Thoracic aorta (tissue), 2 donors: ENCODE results near the gene MLLT6. TPM values are rescaled to one million over a fixed set of nuclear protein-coding genes. Genes with fewer than 3 reads are reported as not detected.

Experiments used
- ATAC-seq: fragments of 150-250 bp; one replicate; pipeline ENCODE4 v1.8.0; 2017; ENCODE audit warnings: low read depth; ENCODE audit not compliant: insufficient number of reproducible peaks, low FRiP score
- DNase-seq: peaks from one replicate; pipeline ENCODE4 v3.0.0-alpha.2; 2020; ENCODE audit warnings: low spot score
- H3K27ac ChIP-seq, 2 donors: fragments of 200-600 bp; sonication (generic); 1 replicate in 1 of 2; 2 replicates in 1 of 2; pipeline ENCODE4 v1.5.1; 2016; ENCODE audit warnings: mild to moderate bottlenecking in 2 of 2, moderate library complexity in 2 of 2
- H3K27me3 ChIP-seq: fragments of 200-600 bp; sonication (generic); replicated peaks from 2 replicates; pipeline ENCODE4 v1.6.0; 2016; ENCODE audit warnings: mild to moderate bottlenecking; ENCODE audit not compliant: insufficient read depth
- H3K36me3 ChIP-seq: fragments of 200-600 bp; sonication (generic); one replicate; pipeline ENCODE4 v1.5.1; 2016
- H3K4me1 ChIP-seq, 2 donors: fragments of 200-600 bp; sonication (generic); 1 replicate in 1 of 2; 2 replicates in 1 of 2; pipeline versions ENCODE4 v1.5.1 to v1.6.0; 2016; ENCODE audit warnings: low read depth in 2 of 2, mild to moderate bottlenecking in 1 of 2; ENCODE audit not compliant: control insufficient read depth in 1 of 2
- H3K4me3 ChIP-seq: fragments of 200-600 bp; sonication (generic); 2 replicates; pipeline ENCODE4 v1.5.1; 2016; ENCODE audit warnings: mild to moderate bottlenecking
- H3K9me3 ChIP-seq: fragments of 200-600 bp; sonication (generic); 2 replicates; pipeline ENCODE4 v1.5.1; 2016
- CTCF ChIP-seq: fragments of 200-600 bp; sonication (generic); IDR thresholded peaks from one replicate; pipeline ENCODE4 v1.5.1; 2019; ENCODE audit warnings: antibody characterized with exemption
- total RNA-seq, 2 donors: library from RNA; depleted of rRNA; stranded (reverse); fragments of >200 nt; gene quantifications; one replicate each; pipeline versions ENCODE4 v1.1.0 to v1.2.3, GENCODE V29; 2016

The MLLT6 gene
- total RNA-seq, 2 donors from 2014 or later, result 113 to 201 TPM

- H3K27ac ChIP-seq, result no peak overlapping the region
These were observed 57.2 kb downstream of the MLLT6 start for GRCh38 chr17:38762231-38762630.

GRCh38 chr17:38766341-38766740, 61.3 kb downstream of the MLLT6 start:
- no peaks in the 10 kb centered on the region for H3K27me3 ChIP-seq
- H3K27ac ChIP-seq, result no peak overlapping the region
- H3K4me1 ChIP-seq, result no peaks in the 10 kb centered on the region
- no peak for TF ChIP-seq CTCF
- H3K9me3 ChIP-seq, result no peaks in the 10 kb centered on the region
- ATAC-seq (no peak), DNase-seq (no peak)
- H3K36me3 ChIP-seq, result peaks cover 71% of the 10 kb centered on the region
- H3K4me3 ChIP-seq, result no peak overlapping the region

More at GRCh38 chr17:38762231-38762630, 57.2 kb downstream of the MLLT6 start:
- no peak for DNase-seq
- Histone ChIP-seq H3K36me3 (peaks cover 75% of the 10 kb centered on the region), H3K27me3 (no peaks in the 10 kb centered on the region), H3K9me3 (no peaks in the 10 kb centered on the region), H3K4me1 (no peaks in the 10 kb centered on the region), H3K4me3 (no peak overlapping the region)
- TF ChIP-seq CTCF, result no peak
- ATAC-seq, result no peak

GRCh38 chr17:38768417-38768816, 63.3 kb downstream of the MLLT6 start:
- Histone ChIP-seq H3K4me1 (no peaks in the 10 kb centered on the region), H3K36me3 (peaks cover 76% of the 10 kb centered on the region), H3K27ac (no peak overlapping the region), H3K9me3 (no peaks in the 10 kb centered on the region), H3K27me3 (no peaks in the 10 kb centered on the region), H3K4me3 (no peak overlapping the region)
- no peak for TF ChIP-seq CTCF
- DNase-seq, result no peak
- no peak for ATAC-seq

GRCh38 chr17:38773258-38773657, 68.2 kb downstream of the MLLT6 start:
- Histone ChIP-seq H3K9me3 (no peaks in the 10 kb centered on the region), H3K27ac (no peak overlapping the region), H3K4me3 (no peak overlapping the region), H3K36me3 (peaks cover 85% of the 10 kb centered on the region), H3K27me3 (no peaks in the 10 kb centered on the region), H3K4me1 (no peaks in the 10 kb centered on the region)
- no peak for TF ChIP-seq CTCF
- ATAC-seq (no peak), DNase-seq (no peak)

- no peaks in the 10 kb centered on the region for H3K27me3 ChIP-seq
- no peaks in the 10 kb centered on the region for H3K9me3 ChIP-seq
- peaks cover 91% of the 10 kb centered on the region for H3K36me3 ChIP-seq
- H3K4me1 ChIP-seq, result no peaks in the 10 kb centered on the region
- ATAC-seq (no peak), DNase-seq (no peak)
- H3K4me3 ChIP-seq, result no peak overlapping the region
- no peak overlapping the region for H3K27ac ChIP-seq
- no peak for TF ChIP-seq CTCF
These were observed 72.7 kb downstream of the MLLT6 start for GRCh38 chr17:38777641-38778250.

Other genes starting within 250 kb of the MLLT6 start
- not detected for gene SRCIN1, start 99.3 kb upstream of the MLLT6 start, total RNA-seq
- gene EPOP, start 30.3 kb upstream of the MLLT6 start, total RNA-seq, result 1 to 10 TPM in 1 of 2 donors, under 1 TPM in 1; 0.54 to 3.3 TPM
- 1 to 10 TPM; 9.3 to 9.6 TPM for gene CISD3, start 25.1 kb downstream of the MLLT6 start, total RNA-seq
- 10 to 100 TPM; 14.1 to 28.4 TPM for gene PCGF2, start 43.1 kb downstream of the MLLT6 start, total RNA-seq
- 100 to 1,000 TPM; 108 to 124 TPM for gene PSMB3, start 47.5 kb downstream of the MLLT6 start, total RNA-seq
- gene PIP4K2B, start 94.3 kb downstream of the MLLT6 start, total RNA-seq, result 10 to 100 TPM; 56.9 to 82.0 TPM
- 10 to 100 TPM; 28.0 to 29.1 TPM for gene CWC25, start 120.0 kb downstream of the MLLT6 start, total RNA-seq
- gene RPL23, start 148.4 kb downstream of the MLLT6 start, total RNA-seq, result 100 to 1,000 TPM; 870 to 981 TPM
- gene LASP1, start 164.8 kb downstream of the MLLT6 start, total RNA-seq, result 100 to 1,000 TPM in 1 of 2 donors, 10 to 100 TPM in 1; 87.2 to 219 TPM